Omental fat pad (tissue), 4 donors: ENCODE data around the gene SIGLEC14. TPM values are rescaled to one million over a fixed set of nuclear protein-coding genes. Genes with fewer than 3 reads are reported as not detected.

Experiments used
- ATAC-seq: fragments of 150-250 bp; one replicate; pipeline ENCODE4 v1.9.1; 2016; ENCODE audit warnings: mild to moderate bottlenecking, moderate library complexity; ENCODE audit not compliant: low FRiP score
- DNase-seq: peaks from one replicate; pipeline ENCODE4 v3.0.0-alpha.2; 2019; ENCODE audit warnings: low spot score
- total RNA-seq, 4 donors: library from RNA; depleted of rRNA; stranded (reverse); fragments of >200 nt; gene quantifications; one replicate each; pipeline ENCODE4 v1.1.0, GENCODE V29; 2016
- TF ChIP-seq, protein P1 (sequence below), 3 donors: fragments of 450-650 bp; IDR thresholded peaks; one replicate each; pipeline ENCODE4 v1.5.1; 2016 to 2017; ENCODE audit warnings: antibody characterized with exemption in 3 of 3, mild to moderate bottlenecking in 3 of 3, moderate library complexity in 2 of 3

The SIGLEC14 gene
- total RNA-seq, 4 donors from 2014 or later = 1.9 to 12.6 (median 12.2) TPM; not detected in 1

GRCh38 chr19:51615991-51616390 is 30.6 kb downstream of the SIGLEC14 start:
- ATAC-seq (no peak), DNase-seq (no peak)
- TF ChIP-seq, protein P1, sequence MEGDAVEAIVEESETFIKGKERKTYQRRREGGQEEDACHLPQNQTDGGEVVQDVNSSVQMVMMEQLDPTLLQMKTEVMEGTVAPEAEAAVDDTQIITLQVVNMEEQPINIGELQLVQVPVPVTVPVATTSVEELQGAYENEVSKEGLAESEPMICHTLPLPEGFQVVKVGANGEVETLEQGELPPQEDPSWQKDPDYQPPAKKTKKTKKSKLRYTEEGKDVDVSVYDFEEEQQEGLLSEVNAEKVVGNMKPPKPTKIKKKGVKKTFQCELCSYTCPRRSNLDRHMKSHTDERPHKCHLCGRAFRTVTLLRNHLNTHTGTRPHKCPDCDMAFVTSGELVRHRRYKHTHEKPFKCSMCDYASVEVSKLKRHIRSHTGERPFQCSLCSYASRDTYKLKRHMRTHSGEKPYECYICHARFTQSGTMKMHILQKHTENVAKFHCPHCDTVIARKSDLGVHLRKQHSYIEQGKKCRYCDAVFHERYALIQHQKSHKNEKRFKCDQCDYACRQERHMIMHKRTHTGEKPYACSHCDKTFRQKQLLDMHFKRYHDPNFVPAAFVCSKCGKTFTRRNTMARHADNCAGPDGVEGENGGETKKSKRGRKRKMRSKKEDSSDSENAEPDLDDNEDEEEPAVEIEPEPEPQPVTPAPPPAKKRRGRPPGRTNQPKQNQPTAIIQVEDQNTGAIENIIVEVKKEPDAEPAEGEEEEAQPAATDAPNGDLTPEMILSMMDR (IDR thresholded peaks at IDR 0.05) = no peak

- DNase-seq (no peak), ATAC-seq (no peak)
- TF ChIP-seq, protein P1 (IDR thresholded peaks at IDR 0.05) = no peak
Measured at GRCh38 chr19:51614789-51615188, 31.8 kb downstream of the SIGLEC14 start.

GRCh38 chr19:51610576-51610975 is 36.0 kb downstream of the SIGLEC14 start:
- no peak for ATAC-seq
- TF ChIP-seq, protein P1 (IDR thresholded peaks at IDR 0.05) = no peak
- no peak for DNase-seq

- DNase-seq (peak; percentile 77), ATAC-seq (no peak)
- TF ChIP-seq, protein P1 (IDR thresholded peaks at IDR 0.05) = no peak
Measured at GRCh38 chr19:51607920-51608562, 38.6 kb downstream of the SIGLEC14 start.

DNA sequence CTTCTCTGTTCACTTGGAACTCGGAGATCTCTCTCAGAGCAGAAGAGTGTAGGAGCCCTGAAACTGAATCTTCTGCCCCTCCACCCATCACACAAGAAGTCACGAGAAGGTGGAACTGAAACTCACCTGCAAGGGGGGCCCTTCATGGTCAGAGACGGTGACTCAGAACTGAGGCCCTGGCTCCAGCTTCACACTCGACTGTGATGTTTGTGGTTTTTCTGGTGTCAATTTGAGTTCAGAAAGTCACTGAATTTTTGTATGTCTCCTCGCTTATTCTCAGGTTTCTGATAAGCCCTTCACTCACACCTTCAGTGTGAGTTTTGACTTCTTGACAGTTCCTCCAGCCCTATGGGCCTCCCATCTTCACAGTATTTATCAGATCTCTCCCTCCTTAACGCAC is 39.5 kb downstream of the SIGLEC14 start:
- no peak for ATAC-seq
- TF ChIP-seq, protein P1 (IDR thresholded peaks at IDR 0.05) = no peak
- DNase-seq = no peak

- no peak for ATAC-seq
- DNase-seq = no peak
- TF ChIP-seq, protein P1 (IDR thresholded peaks at IDR 0.05) = no peak
Measured at GRCh38 chr19:51602189-51602854, 44.3 kb downstream of the SIGLEC14 start.
